Measurements from ENCODE around the gene NCK2.
"Not testable (repeated sequence)": the region's sequence is repeated elsewhere in the genome, so short reads cannot be mapped to it uniquely, and the experiment has no call there.

NCK2 gene

DNA sequence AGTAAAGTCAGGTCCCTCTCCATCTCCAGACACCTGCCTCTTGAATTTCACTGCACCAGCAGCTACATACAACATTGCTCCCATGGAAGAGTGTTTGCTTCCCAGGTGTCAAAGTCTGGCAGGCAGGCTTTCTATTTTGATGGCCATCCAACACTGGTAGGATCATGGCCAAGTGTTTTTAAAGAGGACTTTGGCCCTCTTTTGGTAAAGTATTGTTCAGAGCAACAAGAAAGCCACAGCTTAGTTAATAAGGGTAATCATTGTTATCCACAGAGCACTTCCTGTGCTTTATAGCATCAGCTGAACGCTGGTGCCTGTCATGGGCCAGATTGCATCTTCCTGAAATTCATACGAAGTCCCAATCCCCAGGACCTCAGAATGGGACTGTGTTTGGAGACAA, 133.2 kb downstream of the NCK2 start:
- DNase-seq, result no peak

DNA sequence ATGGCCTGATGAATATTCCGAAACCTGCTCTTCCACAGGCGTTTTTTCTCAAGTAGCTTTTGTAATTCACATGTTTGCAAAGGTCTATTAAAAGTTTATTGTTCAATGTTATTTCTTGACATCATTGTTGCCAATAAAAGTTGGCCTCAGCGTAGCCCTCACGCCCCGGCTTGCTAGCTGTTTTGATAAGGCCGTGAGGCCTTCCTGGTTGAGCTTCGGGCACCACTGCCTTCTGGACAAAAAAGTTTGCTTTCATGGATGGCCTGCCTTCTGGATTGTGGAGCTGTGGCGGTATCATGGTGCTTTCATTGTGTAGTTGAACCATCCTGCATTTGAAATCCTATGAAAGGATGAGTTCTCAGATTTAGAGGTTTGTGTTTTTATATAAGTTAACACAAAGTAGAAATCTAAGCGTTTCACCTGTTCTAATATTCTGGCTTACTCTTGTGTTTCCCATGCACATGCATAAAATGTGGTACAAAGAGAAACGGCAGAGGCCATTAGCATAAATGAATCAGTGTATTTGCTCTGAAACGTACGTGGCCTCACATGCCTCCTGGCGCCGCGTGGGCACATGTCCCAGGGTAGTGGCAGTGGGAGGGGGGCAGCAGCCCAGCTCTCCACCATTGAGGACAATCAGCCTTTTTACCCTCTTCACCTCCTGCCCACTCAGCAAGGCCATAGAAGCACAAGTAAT, 134.5 kb downstream of the NCK2 start:
- DNase-seq, result no peak

GRCh38 chr2:105879803-105880300, 135.1 kb downstream of the NCK2 start:
- no peak for DNase-seq

GRCh38 chr2:105880637-105881036, 135.9 kb downstream of the NCK2 start:
- no peak for DNase-seq

DNA sequence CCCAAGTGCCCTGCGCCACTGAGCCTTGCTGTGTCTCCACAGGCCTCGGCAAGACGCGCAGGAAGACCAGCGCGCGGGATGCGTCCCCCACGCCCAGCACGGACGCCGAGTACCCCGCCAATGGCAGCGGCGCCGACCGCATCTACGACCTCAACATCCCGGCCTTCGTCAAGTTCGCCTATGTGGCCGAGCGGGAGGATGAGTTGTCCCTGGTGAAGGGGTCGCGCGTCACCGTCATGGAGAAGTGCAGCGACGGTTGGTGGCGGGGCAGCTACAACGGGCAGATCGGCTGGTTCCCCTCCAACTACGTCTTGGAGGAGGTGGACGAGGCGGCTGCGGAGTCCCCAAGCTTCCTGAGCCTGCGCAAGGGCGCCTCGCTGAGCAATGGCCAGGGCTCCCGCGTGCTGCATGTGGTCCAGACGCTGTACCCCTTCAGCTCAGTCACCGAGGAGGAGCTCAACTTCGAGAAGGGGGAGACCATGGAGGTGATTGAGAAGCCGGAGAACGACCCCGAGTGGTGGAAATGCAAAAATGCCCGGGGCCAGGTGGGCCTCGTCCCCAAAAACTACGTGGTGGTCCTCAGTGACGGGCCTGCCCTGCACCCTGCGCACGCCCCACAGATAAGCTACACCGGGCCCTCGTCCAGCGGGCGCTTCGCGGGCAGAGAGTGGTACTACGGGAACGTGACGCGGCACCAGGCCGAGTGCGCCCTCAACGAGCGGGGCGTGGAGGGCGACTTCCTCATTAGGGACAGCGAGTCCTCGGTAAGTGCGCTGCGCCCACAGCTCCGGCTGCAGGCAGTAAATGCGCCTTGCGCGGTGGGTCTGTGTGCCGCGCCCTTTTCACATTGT, 136.8 kb downstream of the NCK2 start:
- DNase-seq, result no peak

DNA sequence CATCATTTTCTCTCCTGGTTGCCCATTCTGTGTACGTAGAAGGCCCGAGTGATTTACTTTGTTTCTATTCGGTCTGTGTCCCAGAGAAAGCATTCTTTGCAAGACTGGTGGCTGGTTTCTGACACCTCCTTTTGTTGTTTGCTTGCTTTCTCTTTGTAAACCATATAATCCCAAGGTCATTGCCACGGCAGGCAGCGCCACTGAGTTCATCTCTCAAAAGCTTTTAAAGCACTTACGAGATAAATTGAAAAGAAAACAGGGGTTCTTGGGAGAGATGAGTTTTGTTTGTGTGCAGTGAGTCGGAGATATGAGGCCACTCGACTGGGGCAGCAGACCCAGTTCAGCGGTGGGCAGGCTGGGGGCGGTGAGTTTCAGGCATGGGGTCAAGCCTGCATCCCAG, 137.6 kb downstream of the NCK2 start:
- no peak for DNase-seq

GRCh38 chr2:105882920-105883435, 138.3 kb downstream of the NCK2 start:
- DNase-seq, result no peak

GRCh38 chr2:105883911-105884694, 139.4 kb downstream of the NCK2 start:
- no peak for DNase-seq

GRCh38 chr2:105885456-105885855, 140.7 kb downstream of the NCK2 start:
- DNase-seq, result no peak

GRCh38 chr2:105886029-105886454, 141.3 kb downstream of the NCK2 start:
- DNase-seq, result no peak

- DNase-seq, result no peak
Observed at GRCh38 chr2:105886687-105887086, 142.0 kb downstream of the NCK2 start.

DNA sequence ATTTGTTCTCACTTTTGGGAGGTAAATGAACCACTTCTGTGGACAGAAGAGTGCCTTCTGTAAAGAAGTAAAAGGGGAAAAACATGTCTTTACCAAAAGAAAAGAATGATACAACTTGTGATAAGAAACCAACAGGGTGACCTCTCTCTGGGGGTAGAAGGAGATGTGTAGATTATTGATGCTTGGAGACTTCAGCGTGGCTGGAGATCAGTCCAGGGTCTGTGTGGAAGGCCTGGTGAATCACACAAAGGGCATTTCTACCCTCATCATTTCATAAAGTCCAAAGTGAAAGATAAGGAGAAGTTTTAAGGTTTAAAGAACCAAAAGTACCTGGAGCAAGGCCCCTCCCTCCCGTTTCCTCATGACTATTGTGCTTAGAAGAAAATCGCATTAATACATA, 142.5 kb downstream of the NCK2 start:
- DNase-seq, result no peak

DNA sequence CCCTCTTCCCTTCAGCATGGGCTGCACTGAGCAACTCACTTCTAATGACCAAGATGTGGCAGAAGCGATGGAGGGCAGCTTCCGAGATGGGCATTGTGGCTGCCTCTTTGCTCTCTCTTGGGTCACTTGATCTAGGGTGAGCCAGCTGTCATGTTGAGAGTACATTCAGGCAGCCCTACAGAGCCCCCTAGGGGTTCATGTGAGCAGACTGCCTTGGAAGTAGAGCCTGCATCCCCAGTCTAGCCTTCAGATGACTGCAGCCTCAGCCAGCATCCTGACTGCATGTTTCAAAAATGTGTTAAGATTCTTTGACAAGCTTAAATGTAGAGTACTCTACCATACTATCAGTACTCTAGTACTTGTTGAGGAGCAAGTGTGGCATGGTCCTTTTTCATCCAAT, 143.9 kb downstream of the NCK2 start:
- DNase-seq, result peak; percentile 28

DNA sequence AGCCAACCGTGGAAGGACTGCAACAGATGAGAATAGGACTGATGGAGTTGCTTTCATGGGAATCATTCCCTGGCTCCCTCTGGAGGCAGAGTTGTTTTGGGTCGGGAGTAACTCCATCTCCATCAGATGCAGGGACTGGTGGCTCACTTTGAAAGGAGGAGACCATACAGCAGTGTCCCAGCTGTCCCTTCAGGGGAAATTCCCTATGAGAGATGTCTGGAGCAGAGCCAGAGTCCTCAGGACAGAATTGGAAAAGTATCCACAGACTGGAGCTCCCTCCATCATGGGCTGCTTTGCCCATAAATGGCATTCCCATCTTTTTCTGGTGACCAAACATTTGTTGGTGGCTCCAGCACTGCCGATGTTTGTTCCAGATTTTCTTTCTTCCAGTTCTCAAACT, 144.3 kb downstream of the NCK2 start:
- DNase-seq, result no peak

GRCh38 chr2:105890111-105890510, 145.4 kb downstream of the NCK2 start:
- no peak for DNase-seq

DNA sequence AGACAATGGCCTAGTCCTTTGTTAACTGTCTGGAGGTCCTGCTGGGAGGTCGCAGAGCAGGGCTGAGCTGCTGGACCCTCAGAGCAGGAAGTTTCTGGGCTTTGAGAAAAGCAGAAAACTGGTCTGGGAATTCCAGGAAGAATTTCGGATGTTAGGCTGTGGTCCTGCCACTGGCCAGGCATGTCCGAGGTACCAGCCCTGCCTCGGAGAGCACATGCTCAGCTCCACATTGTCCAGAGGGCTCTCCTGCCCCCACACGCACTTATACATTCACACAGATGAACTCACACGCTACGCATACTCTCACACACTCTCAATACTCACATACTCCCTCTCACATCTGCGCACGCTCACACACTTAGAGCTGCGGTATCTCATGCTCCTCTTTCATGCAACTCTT, 146.1 kb downstream of the NCK2 start:
- no peak for DNase-seq

DNA sequence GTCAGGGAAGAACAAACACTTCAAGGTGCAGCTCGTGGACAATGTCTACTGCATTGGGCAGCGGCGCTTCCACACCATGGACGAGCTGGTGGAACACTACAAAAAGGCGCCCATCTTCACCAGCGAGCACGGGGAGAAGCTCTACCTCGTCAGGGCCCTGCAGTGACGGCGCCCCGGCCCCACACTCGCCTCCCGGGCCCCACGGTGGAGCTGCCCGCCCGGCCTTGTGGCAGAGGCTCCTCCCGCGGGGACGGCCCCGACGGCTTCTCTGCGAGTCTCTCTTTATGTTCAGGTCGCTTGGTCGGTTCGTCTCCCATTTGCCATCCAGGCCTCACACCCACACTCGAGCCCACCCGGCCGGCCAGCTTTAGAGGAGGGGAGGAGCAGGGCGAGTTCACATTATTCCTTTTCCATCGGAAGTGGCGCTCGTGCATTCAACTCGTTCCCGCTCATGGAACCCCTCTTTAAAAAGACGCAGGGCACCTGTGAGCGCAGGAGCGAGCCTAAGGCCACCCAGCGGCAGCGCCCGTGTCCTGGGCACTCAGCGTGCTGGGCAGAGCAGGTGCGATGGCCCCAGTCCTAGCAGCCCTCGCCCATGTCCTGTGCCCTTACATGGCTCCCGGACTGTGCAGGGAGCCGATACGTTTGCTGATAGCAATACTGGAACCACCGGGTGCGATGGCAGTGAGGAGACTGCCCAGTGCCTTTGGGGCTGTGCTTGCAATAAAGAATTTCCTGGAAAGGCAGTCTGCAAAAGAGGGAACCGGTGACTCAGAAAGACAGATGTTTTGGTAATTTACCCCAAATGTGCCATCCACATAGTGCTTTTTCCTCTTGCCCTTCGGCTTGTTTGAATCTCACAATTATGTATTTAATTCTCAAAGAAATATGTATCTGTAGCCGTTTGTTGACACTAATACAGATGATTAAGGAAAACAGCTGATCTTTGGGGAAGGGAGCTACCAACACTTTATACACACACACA, 148.6 kb downstream of the NCK2 start:
- no peak for DNase-seq

- no peak for DNase-seq
Observed at GRCh38 chr2:105894327-105894944, 149.7 kb downstream of the NCK2 start.

GRCh38 chr2:105895990-105896764, 151.5 kb downstream of the NCK2 start:
- no peak for DNase-seq

DNA sequence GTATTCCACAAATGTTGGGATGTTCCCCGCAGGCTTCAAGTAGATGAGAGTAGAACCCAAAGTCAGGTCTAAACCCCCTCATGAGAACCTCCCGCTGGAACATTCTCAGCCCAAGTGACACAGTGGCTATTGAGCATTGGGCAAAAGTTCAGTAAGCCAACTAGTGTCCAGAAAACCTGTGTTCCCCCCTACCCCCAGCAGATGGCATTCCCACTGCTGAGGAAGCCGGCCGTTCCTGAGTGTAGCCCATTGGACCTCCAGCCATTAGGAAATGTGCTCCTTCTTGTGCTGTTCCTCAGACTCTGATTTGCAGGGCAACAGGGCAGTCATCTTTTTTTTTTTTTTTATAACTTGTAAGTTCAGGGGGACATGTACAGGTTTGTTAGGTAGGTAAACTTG, 152.1 kb downstream of the NCK2 start:
- DNase-seq, result no peak

DNA sequence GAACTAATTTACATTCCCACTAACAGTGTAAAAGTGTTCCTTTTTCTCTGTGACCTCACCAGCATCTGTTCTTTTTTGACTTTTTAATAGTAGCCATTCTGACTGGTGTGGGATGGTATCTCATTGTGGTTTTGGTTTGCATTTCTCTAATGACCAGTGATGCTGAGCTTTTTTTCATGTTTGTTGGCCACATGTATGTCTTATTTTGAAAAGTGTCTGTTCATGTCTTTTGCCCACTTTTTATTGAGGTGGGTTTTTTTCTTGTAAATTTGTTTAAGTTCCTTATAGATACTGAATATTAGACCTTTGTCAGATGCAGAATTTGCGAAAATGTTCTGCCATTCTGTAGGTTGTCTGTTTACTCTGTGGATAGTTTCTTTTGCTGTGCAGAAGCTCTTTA, 153.0 kb downstream of the NCK2 start:
- DNase-seq, result not testable (repeated sequence)
